NCI-H82 treated with DMSO at 0.1 percent for 48 hours (cell line): ENCODE measurements around the gene ACOX1.
"Not testable (repeated sequence)": the region's sequence is repeated elsewhere in the genome, so short reads cannot be mapped to it uniquely, and the experiment has no call there.

Experiments used
- DNase-seq: peaks from one replicate; lab custom pipeline; 2025; ENCODE audit not compliant: unreplicated experiment; lab: John Stamatoyannopoulos, UW

ACOX1 gene

DNA sequence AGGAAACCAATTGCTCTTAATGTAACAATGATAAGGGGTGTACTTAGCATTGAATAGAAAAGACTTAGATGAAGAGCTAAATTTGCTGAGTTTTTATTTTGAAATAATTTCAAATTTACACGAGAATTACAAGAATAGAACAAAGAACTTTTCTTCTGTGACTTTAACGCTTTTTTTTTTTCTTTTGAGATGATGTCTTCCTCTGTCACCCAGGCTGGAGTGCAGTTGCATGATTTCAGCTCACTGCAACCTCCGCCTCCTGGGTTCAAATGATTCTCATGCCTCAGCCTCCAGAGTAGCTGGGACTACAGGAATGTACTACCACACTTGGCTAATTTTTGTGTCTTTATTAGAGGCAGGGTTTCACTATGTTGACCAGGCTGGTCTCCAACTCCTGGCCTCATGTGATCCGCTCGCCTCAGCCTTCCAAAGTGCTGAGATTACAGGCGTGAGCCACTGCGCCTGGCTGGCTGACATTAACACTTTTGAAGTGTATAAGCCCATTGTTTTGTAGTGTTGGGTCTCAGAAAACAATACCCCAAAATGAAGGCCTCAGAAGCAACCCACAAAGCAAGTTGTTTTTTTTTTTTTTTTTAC is 2.2 kb upstream of the ACOX1 start:
- no peak for DNase-seq

DNA sequence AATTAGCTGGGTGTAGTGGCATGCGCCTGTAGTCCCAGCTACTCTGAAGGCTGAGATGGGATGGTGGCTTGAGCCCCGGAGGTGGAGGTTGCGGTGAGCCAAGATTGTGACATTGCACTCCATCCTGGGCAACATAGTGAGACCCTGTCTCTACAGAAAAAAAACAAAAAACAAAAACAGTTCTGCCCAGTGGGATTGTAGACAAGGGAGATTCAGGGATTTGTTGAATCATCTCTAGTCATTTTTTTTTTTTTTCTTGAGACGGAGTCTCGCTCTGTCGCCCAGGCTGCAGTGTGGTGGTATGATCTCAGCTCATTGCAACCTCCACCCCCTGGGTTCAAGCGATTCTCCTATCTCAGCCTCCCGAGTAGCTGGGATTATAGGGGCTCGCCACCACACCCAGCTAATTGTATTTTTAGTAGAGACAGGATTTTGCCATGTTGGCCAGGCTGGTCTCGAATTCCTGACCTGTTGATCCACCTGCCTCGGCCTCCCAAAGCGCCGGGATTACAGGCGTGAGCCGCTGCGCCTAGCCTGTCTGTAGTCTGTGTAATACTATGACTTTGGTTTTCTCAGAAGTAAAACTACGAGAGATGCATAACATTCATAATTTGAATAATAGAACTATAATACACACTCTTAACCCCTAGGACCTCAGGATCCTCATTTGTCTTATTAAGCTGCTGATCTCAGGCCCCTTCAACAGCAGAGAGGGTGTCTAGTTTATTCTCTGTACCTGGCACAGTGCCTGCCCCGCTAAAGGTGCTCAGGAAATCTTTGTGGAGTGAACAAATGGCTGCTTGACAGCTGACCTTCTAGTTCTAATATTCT is 1.4 kb upstream of the ACOX1 start:
- DNase-seq: peak; percentile 8

DNA sequence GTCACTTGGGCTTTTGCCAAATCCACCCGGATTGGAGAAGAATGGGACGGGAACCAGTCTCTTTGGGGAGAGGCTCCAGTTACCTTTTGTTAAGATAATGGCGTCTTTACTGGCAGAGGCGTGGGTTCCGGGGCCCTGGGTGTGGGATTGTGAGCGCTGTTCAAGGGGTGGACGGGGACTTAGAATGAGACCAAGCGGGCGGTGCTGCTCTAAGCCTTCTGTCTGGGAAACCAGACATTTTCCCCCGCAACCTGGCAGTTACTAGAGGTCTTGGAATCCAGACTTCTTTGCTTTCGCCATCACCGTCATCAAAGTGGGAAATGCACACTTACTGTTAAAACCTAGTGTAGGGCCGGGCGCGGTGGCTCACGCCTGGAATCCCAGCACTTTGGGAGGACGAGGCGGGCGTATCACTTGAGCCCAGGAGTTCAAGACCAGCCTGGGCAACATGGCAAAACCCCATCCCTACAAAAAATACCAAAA is 780 bp upstream of the ACOX1 start:
- DNase-seq: peak; percentile 80

DNA sequence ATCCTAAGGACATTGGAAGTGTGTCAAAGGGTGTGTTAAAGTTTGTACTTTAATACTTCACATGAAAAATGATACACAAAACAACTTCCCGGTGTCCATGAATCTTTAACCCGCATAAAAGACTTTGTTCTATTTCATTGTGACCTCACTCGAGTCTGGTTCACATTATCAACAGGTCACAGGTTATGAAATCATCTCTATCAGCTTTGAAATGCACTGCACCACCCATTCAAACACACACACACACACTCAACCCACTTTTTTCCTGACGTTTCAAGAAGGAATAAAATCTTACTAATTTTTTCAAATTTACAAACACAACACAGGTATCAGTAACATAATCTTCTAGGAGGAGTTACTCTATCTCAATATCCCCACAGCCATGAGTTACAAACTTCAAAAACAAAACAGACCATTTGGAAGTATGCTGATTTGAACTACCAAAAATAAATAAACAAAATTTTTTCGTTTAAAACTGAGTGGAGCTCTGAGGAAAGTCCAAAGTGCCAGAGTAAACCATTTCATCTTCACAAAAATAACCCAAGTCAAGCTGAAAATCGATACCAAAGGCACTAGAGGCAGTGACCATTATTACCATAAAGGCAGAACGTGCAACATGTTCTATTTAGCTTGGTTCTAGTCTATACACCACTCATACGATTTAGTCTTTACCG is 2.7 kb downstream of the ACOX1 start:
- no peak for DNase-seq

DNA sequence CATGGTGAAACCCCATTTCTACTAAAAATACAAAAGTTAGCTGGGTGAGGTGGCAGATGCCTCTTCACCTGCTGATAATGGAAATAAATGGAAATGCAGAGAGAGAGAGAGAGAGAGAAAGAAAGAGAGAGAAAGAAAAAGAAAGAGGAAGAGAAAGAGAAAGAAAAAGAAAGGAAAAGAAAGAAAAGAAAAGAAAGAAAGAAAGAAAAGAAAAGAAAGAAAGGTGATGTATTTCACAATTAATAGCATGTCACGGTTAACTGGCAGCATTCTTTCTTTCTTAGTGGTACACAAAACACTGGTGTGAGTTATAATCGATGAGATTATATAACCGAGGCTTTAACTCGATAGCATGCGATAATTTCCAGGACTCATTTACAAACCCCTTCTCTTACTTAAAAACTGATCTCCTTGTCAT is 3.2 kb downstream of the ACOX1 start:
- DNase-seq: no peak

DNA sequence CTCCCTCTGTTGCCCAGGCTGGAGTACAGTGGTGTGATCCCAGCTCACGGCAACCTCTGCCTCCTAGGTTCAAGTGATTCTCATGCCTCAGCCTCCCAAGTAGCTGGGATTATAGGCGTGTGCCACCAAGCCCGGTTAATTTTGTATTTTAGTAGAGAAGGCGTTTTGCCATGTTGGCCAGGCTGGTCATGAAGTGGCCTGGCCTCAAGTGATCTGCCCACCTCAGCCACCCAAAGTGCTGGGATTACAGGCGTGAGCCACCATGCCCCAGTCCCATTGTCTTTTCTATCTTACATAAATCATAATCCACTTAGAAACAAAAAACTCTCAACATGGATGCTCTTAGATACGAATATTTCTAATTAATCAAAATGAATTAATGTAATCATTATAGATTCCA is 3.8 kb downstream of the ACOX1 start:
- not testable (repeated sequence) for DNase-seq

DNA sequence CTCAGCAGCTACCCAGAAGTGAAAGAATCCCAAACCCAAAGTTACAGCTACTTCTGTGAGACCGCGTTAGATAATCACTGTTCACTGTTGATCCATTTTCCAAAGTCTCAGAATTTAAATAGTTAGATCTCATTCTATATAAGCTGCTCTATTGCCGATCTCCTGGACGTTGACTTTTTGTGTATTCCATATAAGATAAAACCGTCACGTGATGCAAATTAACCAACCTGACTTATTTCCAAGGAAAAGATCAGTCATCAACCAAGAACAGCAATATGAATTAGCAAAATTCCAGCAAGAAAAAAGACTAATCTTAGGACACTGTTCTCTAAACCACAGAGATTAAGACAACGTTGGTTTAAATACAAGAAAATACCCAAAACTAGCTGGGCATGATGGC is 8.3 kb downstream of the ACOX1 start:
- DNase-seq: no peak

DNA sequence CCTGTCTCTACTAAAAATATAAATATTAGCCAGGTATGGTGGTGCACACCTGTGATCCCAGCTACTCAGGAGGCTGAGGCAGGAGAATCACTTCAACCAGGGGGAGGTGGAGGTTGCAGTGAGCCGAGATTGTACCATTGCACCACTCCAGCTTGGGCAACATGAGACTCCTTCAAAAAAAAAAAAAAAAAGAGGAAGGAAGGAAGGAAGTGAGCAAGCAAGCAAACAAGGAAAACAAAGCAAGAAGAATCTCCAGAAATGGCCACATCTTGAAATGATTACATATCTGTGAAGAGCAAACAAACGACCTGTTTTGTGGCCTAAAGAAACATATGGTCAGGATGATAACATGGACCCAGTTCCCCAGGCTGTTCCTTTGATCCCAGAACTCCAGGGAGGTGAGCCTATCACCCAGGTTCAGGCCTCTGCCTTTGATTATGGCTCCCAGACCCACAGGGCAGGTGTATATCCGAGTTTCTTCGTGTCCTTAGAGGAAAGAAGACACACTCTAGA is 8.9 kb downstream of the ACOX1 start:
- no peak for DNase-seq

DNA sequence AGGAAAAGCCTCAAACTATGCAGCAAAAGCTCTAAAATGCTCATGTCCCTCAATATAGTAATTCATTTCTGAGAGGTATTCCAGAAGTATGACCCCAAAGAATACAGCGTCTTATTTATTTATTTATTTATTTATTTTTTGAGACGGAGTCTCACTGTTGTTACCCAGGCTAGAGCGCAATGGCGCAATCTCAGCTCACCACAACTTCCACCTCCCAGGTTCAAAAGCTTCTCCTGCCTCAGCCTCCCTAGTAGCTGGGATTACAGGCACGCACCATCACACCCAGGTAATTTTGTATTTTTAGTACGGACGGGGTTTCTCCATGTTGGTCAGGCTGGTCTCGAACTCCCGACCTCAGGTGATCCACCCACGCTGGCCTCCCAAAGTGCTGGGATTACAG is 9.9 kb downstream of the ACOX1 start:
- not testable (repeated sequence) for DNase-seq

DNA sequence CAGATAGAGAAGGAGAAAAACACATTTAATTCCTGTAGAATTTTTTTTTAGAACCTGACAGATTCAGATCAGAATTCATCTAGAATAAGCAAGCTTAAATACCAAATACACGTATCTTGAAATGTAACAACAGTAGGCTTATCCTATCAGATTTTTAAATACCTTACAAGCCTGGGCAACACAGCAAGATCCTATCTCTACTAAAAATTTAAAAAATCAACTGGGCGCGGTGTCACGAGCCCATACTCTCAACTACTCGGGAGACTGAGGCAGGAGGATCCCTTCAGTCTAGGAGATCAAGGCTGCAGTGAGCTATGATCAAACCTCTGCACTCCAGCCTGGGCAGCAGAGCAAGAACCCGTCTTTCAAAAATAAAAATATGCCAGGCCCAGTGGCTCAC is 13.5 kb downstream of the ACOX1 start:
- DNase-seq: no peak

DNA sequence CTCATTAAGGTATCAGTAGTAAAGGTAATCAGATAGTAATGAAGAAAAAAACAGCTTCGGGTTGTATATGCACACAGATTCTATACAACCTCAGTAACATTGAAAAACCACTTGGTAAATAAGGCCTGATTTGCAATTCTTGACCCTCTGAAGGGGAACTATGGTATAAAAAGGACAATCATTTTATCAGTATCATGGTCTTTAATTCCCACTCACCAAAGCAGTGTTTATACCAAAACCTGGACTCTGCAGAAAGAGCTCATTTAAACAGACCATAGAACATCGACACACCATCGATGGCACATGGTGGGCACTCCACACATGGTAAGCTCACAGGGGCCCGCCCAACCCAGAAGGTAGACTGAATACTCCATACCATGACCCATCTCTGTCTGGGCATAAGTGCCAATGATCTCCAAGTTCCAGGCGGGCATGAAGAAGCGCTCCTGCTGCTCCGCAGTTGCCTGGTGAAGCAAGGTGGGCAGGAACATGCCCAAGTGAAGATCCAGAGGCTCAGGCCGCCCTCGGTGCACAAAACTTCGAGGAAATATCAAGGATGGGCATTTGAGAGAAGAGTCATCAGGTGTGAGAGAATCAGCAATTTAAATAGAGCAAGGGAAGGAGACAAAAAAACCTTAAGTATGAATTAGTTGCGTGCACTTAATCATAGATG is 19.0 kb downstream of the ACOX1 start:
- no peak for DNase-seq

DNA sequence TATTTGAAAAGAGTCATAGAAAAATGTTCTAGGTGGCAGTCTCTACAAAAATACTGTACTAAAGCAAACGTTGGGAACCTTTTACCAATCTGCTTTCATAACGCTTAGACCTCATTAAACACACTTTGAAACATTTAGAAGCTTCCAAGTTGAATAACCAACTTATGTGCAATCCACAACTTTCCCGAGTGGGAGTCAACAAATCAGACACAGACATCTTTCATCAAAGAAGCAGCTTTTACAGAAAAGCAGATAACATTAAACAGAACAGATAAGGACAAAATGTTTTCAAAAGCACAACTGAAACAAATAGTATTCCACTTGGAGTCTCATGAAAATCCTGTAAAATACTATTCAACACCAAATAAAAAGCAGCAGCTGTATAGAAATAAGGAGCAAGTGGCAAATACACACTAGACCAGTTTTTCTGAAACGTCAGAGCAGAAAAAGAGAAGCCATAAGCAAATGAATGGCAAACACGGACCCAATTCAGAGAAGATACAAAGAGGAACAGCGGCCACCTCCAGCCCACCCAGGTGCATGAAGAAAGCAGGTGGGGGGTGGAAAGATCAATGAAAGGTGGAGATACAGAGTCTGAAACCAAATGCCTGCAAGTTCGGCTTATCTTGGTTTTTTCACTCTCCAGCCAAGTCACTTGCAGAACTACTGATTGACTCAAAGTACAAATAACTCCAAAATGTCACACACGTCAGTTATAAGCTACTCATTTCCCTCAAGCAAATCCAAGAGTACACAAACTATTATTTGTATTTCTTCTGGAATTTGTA is 19.7 kb downstream of the ACOX1 start:
- DNase-seq: no peak

DNA sequence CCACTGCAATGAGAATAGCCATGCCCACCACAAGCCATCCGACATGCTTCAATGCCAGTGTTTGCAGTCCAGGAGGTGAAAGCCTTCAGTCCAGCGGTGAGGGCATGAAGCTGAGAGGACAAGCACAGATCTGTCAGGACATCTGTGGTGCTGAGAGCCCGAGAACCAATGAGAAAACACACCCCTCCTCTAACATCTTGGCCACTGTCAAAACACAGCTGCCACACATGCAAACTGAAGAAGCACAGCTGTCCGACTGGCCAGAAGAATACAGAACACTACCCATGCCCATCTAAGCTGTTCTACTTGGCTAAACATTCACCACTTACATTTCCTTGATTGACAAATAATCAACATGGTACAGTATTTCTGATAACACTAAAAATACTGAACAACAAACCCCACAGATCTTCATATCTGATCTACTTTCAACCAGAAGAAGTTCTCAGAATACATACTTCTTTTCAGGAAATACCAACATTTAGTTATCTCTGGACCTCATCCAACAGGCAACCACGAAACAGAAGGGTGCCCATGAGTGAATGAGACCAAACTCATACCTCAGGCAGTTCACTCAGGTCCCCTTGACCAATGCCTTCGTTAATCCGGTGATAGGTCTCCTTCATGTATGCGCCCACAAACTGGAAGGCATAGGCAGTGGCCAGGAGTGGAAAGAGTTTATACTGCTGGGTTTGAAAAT is 28.0 kb downstream of the ACOX1 start:
- DNase-seq: no peak

DNA sequence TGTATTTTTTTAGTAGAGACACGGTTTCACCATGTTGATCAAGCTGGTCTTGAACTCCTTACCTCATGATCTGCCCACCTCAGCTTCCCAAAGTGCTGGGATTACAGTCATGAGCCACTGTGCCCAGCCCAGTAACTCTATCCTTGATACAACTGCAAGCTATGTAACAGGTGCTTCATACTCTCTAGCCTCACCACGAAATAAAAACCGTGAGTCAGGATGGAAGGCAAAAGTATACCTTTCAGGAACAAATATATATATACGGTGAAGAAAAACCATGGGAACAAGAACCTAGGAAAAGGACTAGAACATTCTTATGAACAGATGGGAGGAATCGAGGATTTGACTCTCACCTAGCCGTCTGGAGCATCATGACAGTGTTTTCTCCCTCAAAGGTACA is 28.5 kb downstream of the ACOX1 start:
- no peak for DNase-seq

DNA sequence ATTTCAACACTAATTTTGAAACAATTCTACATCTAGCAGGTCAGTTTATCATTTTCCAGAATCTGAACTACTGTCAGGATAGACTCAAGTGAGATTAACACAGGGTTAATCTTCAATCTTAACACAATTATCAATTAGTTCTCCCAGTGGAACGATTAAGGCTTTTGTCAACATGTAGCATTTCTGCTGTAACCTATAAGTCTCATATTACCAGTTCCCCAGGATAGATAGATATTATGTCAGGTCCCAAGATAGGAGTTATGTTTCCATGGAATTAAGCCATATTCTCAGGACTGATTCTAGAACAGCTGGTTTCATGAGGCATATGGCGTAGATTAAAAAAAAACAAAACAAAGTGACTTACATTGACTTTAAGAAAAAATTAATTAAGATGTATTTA is 33.8 kb downstream of the ACOX1 start:
- DNase-seq: peak; percentile 70

DNA sequence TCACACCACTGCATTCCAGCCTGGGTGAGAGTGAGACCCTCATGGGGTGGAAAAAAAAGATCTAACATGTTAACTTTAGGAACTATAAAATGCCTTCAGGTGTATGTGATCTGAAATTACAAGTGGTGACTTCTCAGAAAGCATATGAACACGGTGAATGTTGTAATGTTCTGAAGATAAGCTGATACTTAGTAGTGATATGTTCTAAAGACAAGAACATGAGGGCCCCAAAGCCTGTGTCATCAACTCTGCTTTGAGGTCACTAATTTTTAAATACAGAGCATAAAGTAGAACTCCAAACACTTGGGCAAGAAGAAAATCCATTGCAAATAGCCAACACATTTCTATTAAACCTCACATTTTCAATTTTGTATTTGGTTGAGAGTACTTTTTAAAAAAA is 35.5 kb downstream of the ACOX1 start:
- no peak for DNase-seq

DNA sequence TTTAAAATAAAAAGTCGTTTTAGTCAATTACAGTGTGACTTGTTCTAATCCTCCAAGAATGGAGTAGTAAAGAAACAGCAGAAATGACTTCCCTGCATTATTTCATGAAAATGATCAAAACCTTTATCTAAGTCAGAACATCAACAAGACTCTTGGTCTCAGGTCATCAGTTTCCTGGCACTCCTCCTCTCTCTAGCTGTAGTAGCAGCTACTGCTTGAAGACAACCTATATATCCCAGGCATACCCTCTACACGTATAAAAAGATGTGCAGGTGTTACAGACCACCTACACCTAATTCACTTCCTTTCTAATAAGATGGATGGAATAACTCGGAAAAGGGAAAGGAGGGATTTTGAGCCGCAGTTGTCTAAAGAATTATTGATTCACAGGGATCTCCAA is 36.5 kb downstream of the ACOX1 start:
- no peak for DNase-seq

DNA sequence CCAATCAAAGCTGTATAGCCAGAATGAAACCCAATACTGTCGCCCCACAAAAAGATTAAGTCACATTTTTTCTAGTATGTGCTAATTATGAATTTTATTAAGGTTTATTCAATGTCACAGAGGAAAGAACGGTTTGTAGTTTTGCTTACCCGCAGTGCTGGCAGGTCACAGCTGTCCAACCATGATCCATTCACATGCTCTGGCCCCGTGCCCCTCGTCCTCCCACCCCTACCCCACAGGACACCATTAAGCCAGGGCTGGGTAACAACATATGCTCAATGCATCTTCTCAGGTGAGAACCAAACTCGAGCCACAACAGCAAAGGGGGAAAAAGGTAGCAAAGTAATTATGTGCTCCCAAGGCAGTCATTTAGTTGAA is 37.5 kb downstream of the ACOX1 start:
- no peak for DNase-seq

DNA sequence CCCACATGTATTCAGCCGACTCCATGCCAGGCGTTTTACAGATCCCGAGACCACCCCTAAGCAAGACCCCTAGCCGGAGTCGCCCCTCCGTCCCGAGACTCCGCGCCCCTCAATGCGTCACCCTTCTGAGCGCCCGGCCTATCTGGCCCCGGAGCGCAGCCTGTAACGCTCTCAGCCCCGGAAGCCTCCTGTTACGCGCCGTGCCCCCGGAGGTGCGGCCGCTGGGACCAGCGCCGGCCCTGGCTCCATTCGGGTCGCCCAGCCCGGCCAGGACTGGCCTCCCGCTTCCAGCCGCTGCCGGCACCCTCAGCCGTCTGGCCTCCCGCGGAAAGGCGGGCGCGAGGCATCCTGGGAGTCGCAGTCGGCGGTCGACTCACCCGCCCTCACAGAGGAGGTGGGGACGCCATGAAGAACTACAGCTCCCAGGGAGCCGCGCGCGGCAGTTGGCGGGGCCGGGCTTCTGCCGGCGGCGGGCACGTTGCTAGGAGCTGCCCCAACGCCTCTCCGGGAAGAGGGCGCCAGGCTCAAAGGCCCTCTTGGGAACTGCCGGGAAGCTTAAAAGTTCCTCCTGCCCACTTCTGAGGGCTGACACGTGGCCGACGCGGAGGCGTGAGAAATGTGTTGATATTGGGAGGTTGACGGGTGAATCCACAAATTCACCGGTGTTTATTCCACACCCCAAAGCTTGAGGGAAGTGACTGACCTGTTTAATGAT is 38.1 kb downstream of the ACOX1 start, which contains the start of gene FBF1:
TSS of gene FBF1 (minus strand) at position 316 of the 715 bp plus-strand sequence. CDS start 2,893 bp downstream, outside the sequence.
- DNase-seq: peak; percentile 90
